ENCODE measurements around the gene TUNAR.
"Not testable (repeated sequence)": the region's sequence is repeated elsewhere in the genome, so short reads cannot be mapped to it uniquely, and the experiment has no call there.

The TUNAR gene

DNA sequence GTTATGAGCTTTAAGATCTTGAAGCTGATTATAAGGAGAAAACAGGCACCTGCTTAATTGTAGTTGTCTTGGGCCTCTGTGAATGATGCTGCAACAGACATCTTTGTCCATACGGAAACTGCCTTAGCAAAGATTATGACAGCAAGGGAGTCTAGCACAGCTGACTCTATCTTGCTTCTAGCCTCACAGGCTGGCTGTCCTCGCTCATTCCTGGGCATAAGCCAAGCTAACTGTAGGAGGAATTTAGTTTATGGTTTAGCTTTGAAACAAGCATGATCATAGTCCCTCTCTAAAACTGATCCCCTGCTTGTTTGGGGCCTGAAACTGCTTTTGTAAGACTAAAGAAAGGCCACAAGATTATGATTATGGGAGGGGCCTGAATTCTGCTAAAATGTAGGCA lies 88.3 kb downstream of the TUNAR start:
- no peaks in the 10 kb centered on the region for H3K9me2 ChIP-seq (ENCODE audit: low read depth, low read length)
- H3K4me1 ChIP-seq (ENCODE audit: insufficient read depth, low read length, severe bottlenecking): no peaks in the 10 kb centered on the region
- no peak overlapping the region for H3K27ac ChIP-seq (ENCODE audit: low read depth, low read length, poor library complexity, severe bottlenecking)
- H3F3A ChIP-seq (ENCODE audit: insufficient read depth, low read length): no peaks in the 10 kb centered on the region
- H3K4me2 ChIP-seq (ENCODE audit: low read length): no peak overlapping the region
- TF ChIP-seq, protein P1, sequence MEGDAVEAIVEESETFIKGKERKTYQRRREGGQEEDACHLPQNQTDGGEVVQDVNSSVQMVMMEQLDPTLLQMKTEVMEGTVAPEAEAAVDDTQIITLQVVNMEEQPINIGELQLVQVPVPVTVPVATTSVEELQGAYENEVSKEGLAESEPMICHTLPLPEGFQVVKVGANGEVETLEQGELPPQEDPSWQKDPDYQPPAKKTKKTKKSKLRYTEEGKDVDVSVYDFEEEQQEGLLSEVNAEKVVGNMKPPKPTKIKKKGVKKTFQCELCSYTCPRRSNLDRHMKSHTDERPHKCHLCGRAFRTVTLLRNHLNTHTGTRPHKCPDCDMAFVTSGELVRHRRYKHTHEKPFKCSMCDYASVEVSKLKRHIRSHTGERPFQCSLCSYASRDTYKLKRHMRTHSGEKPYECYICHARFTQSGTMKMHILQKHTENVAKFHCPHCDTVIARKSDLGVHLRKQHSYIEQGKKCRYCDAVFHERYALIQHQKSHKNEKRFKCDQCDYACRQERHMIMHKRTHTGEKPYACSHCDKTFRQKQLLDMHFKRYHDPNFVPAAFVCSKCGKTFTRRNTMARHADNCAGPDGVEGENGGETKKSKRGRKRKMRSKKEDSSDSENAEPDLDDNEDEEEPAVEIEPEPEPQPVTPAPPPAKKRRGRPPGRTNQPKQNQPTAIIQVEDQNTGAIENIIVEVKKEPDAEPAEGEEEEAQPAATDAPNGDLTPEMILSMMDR (IDR thresholded peaks at IDR 0.05; ENCODE audit: low read length): no peak
- TF ChIP-seq EZH2 (IDR thresholded peaks at IDR 0.05; ENCODE audit: borderline replicate concordance, low read length): no peak
- no peak overlapping the region for H2AFZ ChIP-seq (ENCODE audit: low read length)
- H3K79me2 ChIP-seq (ENCODE audit: insufficient read depth, low read length): no peaks in the 10 kb centered on the region
- no peaks in the 10 kb centered on the region for H3K9me3 ChIP-seq (ENCODE audit: low read length)
- H3K9ac ChIP-seq (ENCODE audit: low read length): no peak overlapping the region
- no peaks in the 10 kb centered on the region for H3K36me3 ChIP-seq (ENCODE audit: insufficient read depth, low read length)
- no peaks in the 10 kb centered on the region for H4K20me1 ChIP-seq (ENCODE audit: insufficient read depth, low read length)
- no peak overlapping the region for H3K4me3 ChIP-seq (ENCODE audit: low read depth, low read length, poor library complexity, severe bottlenecking)
- no peaks in the 10 kb centered on the region for H3K27me3 ChIP-seq (ENCODE audit: insufficient read depth, low read length)

- not testable (repeated sequence) for H3K79me2 ChIP-seq (ENCODE audit: insufficient read depth, low read length); H3K4me3 ChIP-seq (ENCODE audit: low read depth, low read length, poor library complexity, severe bottlenecking); H3K36me3 ChIP-seq (ENCODE audit: insufficient read depth, low read length); H3K4me2 ChIP-seq (ENCODE audit: low read length); H3K27ac ChIP-seq (ENCODE audit: low read depth, low read length, poor library complexity, severe bottlenecking); H3K9me2 ChIP-seq (ENCODE audit: low read depth, low read length); H3K27me3 ChIP-seq (ENCODE audit: insufficient read depth, low read length); H4K20me1 ChIP-seq (ENCODE audit: insufficient read depth, low read length); H3F3A ChIP-seq (ENCODE audit: insufficient read depth, low read length); H3K9ac ChIP-seq (ENCODE audit: low read length); H2AFZ ChIP-seq (ENCODE audit: low read length); H3K4me1 ChIP-seq (ENCODE audit: insufficient read depth, low read length, severe bottlenecking); H3K9me3 ChIP-seq (ENCODE audit: low read length)
These were observed 91.4 kb downstream of the TUNAR start for GRCh38 chr14:95968048-95968447.

All from OCI-LY1 (cell line).